ENCODE results near the gene CCM2.

The CCM2 gene

DNA sequence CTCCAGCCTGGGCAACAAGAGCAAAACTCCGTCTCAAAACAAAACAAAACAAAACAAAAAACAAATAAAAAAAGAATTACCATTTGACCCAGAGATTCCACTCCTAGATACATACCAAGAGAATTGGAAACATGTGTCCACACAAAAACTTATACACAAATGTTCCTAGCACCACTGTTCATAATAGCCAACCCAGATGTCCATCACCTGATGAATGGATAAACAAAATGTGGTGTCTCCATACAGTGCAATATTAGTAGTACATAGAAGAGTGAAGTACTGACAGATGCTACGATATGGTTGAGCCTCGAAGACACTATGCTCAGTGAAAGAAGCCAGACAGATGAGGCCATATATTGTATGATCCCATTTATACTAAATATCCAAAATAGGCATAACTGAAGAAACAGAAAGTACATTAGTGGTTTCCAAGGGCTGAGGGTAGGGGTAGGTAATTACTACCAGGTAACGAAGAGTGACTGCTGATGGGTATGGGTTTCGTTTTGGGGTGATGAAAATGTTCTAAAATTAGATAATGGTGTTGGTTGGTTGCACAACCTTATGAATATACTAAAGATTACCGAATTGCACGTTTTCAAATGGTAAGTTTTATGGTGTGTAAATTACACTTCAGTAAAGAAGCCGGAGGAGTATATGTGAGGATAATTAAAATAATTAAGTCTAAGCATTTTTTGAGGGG is 41.2 kb upstream of the CCM2 start:
- 0 out of 2 replicates have a peak overlapping the region, but pooled peaks have one; percentile 9 for H3K9ac ChIP-seq
- H3K79me2 ChIP-seq (ENCODE audit: insufficient read depth, low read depth), result no peaks in the 10 kb centered on the region

GRCh38 chr7:44959433-44959951 is 40.5 kb upstream of the CCM2 start:
- no peak for TF ChIP-seq CTCF (conservative IDR thresholded peaks at IDR 0.05; ENCODE audit: low read depth, low read length)
- no peaks in the 10 kb centered on the region for H3K79me2 ChIP-seq (ENCODE audit: insufficient read depth, low read depth)
- H3K36me3 ChIP-seq (ENCODE audit: insufficient read depth), result no peaks in the 10 kb centered on the region
- H2AFZ ChIP-seq (ENCODE audit: low read depth), result peak overlapping the region; percentile 39; the same call in 1 of the 2 replicates
- H3K4me1 ChIP-seq (ENCODE audit: low read depth, poor library complexity, severe bottlenecking), result peaks cover 45% of the 10 kb centered on the region
- no peaks in the 10 kb centered on the region for H4K20me1 ChIP-seq (ENCODE audit: insufficient read depth)
- peak overlapping the region; percentile 17; the same call in 1 of the 2 replicates for H3K27ac ChIP-seq
- no peak overlapping the region for H3K4me3 ChIP-seq (IDR thresholded peaks at IDR 0.05; ENCODE audit: insufficient read depth, low read depth, low read length)
- H3K4me2 ChIP-seq, result peak overlapping the region; percentile 91
- 0 out of 2 replicates have a peak, but pooled peaks cover 4% of the 10 kb centered on the region for H3K27me3 ChIP-seq (ENCODE audit: insufficient read depth, low read depth)
- peak overlapping the region; percentile 9; the same call in 1 of the 2 replicates for H3K9ac ChIP-seq

More for the DNA sequence above, 41.2 kb upstream of the CCM2 start:
- TF ChIP-seq CTCF (conservative IDR thresholded peaks at IDR 0.05; ENCODE audit: low read depth, low read length), result no peak
- Histone ChIP-seq H3K36me3 (ENCODE audit: insufficient read depth) (no peaks in the 10 kb centered on the region), H3K4me2 (peak overlapping the region; percentile 91), H3K27ac (peak overlapping the region; percentile 17; the same call in 1 of the 2 replicates), H3K4me3 (IDR thresholded peaks at IDR 0.05; ENCODE audit: insufficient read depth, low read depth, low read length) (no peak overlapping the region), H4K20me1 (ENCODE audit: insufficient read depth) (no peaks in the 10 kb centered on the region), H3K27me3 (ENCODE audit: insufficient read depth, low read depth) (0 out of 2 replicates have a peak, but pooled peaks cover 4% of the 10 kb centered on the region), H2AFZ (ENCODE audit: low read depth) (peak overlapping the region; percentile 39; the same call in 1 of the 2 replicates), H3K4me1 (ENCODE audit: low read depth, poor library complexity, severe bottlenecking) (peaks cover 52% of the 10 kb centered on the region)

- Histone ChIP-seq H3K4me1 (ENCODE audit: low read depth, poor library complexity, severe bottlenecking) (peaks cover 39% of the 10 kb centered on the region), H3K4me2 (peak overlapping the region; percentile 91), H4K20me1 (ENCODE audit: insufficient read depth) (no peaks in the 10 kb centered on the region), H3K27ac (no peak overlapping the region), H2AFZ (ENCODE audit: low read depth) (no peak overlapping the region), H3K79me2 (ENCODE audit: insufficient read depth, low read depth) (no peaks in the 10 kb centered on the region), H3K4me3 (IDR thresholded peaks at IDR 0.05; ENCODE audit: insufficient read depth, low read depth, low read length) (no peak overlapping the region), H3K27me3 (ENCODE audit: insufficient read depth, low read depth) (0 out of 2 replicates have a peak, but pooled peaks cover 4% of the 10 kb centered on the region), H3K9ac (no peak overlapping the region; the same call in 1 of the 2 replicates), H3K36me3 (ENCODE audit: insufficient read depth) (no peaks in the 10 kb centered on the region)
- TF ChIP-seq CTCF (conservative IDR thresholded peaks at IDR 0.05; ENCODE audit: low read depth, low read length), result no peak
Measured at GRCh38 chr7:44960011-44960580, 39.9 kb upstream of the CCM2 start.

GRCh38 chr7:44961844-44962482 is 38.0 kb upstream of the CCM2 start:
- peaks cover 30% of the 10 kb centered on the region for H3K4me1 ChIP-seq (ENCODE audit: low read depth, poor library complexity, severe bottlenecking)
- no peak overlapping the region for H3K4me2 ChIP-seq
- H4K20me1 ChIP-seq (ENCODE audit: insufficient read depth), result no peaks in the 10 kb centered on the region
- no peak for TF ChIP-seq CTCF (conservative IDR thresholded peaks at IDR 0.05; ENCODE audit: low read depth, low read length)
- H3K9ac ChIP-seq, result no peak overlapping the region
- no peak overlapping the region for H3K27ac ChIP-seq
- H3K36me3 ChIP-seq (ENCODE audit: insufficient read depth), result no peaks in the 10 kb centered on the region
- H2AFZ ChIP-seq (ENCODE audit: low read depth), result no peak overlapping the region
- H3K27me3 ChIP-seq (ENCODE audit: insufficient read depth, low read depth), result 0 out of 2 replicates have a peak, but pooled peaks cover 4% of the 10 kb centered on the region
- H3K4me3 ChIP-seq (IDR thresholded peaks at IDR 0.05; ENCODE audit: insufficient read depth, low read depth, low read length), result no peak overlapping the region
- H3K79me2 ChIP-seq (ENCODE audit: insufficient read depth, low read depth), result no peaks in the 10 kb centered on the region

All from KMS-11 (cell line).